IPS-18c (cell line): ENCODE data around the gene NUDCD3.

Experiments used
- H3K4me3 ChIP-seq: 2 replicates; pipeline ENCODE4 v1.7.0; 2013; ENCODE audit warnings: low read depth, mild to moderate bottlenecking, low read length, moderate library complexity; ENCODE audit not compliant: insufficient read depth
- H3K9me3 ChIP-seq: one replicate; pipeline ENCODE4 v1.6.1; 2013; ENCODE audit warnings: mild to moderate bottlenecking, low read length, moderate library complexity; ENCODE audit not compliant: control insufficient read depth, insufficient read depth

Gene NUDCD3

DNA sequence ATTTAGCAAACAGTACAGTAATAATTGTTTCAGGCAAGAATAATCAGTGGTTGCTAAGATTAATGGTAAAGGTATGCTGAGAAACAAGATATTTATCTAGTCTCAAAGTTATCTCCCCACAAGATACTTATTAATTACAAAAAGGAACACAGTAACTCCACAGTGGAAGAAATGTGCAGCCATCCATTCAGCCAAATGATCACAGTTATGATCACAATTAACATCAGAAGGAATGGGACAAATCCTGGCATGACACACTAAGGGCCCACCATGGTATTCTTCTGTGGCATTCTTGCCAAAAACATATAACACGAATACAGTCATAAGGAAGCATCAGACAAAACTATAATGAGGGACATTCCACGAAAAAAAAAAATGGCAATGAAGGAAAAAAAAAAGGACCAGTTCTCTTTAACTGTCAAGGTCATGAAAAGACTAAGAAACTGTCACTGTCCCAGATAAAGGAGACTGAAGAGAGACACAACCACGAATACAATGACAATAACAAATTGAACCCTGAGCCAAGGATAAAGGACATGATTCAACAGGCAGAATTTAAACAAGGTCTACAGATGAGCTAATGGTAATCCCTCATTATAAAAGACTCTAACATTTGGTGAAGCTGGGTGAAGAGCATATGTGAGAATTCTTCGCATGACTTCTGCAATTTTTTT, 20.9 kb downstream of the NUDCD3 start:
- Histone ChIP-seq H3K4me3 (no peak overlapping the region), H3K9me3 (no peaks in the 10 kb centered on the region)

DNA sequence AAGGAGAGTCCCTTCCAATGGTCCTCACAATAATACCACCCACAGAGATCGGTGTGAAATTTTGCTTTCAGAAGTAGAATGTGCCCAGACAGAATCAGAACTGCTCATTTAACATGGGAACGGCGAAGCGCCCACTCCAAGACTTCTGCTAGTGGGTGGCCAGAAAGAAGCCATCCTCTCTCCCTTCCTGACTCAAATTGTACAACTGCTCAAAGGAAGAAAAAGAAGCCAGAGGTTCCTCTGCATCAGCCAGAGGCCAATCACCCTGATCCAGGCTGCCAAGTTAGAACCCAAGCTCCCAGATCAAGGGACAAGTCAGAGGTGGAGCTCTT, 23.3 kb downstream of the NUDCD3 start:
- no peaks in the 10 kb centered on the region for H3K9me3 ChIP-seq
- H3K4me3 ChIP-seq, result no peak overlapping the region

DNA sequence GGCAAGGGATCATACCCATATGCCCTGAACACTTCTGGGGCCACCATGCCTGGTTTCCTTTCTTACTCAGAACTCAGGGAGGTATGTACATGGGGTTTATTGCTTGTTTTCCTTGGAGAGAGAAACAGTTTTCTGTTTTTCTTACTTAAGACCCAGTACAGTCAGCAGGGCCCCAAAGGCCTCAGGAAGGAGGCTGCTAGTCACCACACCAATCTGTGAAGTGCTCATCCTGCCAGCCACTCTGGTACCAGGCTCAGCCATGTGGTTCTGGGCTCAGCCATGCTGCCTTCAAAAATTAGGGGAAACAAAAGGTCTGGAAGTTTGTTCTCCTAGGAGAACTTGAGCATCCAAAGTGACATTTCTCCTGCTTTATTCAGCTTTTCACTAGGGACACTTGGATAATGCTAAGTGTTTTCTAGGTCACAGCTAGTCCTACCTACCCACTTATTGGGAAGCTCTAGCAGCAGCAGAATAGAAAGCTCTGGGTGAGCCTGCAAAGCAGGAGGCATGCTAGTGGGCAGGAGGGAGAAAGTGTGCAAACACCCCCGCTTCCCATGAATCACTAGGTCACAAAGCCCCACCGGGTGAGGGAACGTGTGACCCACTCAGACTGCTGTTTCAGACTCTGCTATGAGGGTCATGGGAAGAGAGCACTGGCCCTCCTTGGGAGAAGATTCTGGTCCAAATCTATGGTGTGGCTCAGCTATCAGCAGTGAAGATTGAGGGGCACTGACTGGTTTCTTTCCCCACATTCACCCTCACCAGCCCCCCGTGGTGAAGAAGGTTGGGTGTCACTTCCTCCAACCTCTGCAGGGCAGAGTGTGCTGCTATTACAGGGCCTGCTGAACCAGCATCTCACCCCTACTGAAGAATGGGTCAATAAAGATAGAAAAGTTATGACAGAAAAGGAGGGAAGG, 23.9 kb downstream of the NUDCD3 start:
- Histone ChIP-seq H3K4me3 (no peak overlapping the region), H3K9me3 (no peaks in the 10 kb centered on the region)

DNA sequence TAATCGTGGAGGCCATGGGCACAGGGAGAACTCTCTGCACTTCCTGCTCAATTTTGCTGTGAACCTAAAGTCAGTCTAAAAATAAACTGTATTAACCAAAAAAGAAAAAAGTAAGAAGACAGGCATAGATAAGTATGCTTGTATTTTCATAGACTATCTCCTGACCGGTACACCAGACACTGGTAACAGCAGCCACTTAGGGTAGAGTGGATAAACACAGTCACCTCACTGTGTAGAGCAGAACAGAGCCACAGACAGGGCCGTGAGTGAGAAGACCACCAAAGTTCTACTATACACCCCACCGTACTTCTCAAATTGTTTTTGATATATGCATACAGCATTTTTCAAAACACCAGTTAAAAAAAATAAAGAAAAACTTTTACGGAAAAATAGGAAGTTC, 25.0 kb downstream of the NUDCD3 start:
- no peaks in the 10 kb centered on the region for H3K9me3 ChIP-seq

DNA sequence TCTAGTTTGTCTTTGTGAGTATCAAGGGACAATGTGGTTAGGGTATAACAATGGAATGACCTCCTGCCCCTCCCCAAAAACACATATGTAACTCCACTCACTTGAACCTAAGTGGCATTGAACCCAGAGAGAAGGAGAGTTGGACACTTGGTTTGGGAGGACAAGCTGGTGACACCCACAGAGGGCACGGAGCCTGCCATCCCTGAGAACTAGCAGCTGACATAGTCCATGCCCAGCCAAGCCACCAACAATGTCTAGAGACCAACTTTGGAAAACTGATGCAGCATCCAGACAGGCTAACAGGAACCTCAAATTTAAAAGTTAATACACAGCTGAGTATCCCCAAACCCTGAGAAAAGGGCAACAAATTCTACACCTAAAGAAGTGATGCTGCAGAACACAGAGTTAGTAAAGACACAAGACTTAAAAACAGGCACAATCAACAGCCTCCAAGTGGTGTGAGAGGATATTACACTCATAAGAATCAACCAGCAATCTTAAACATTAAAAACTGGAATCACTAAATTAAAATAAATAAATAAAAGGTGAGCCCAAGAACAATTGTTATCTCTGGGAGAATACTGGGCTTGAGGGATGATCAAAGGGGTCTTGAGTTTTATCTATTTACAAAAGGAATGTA, 27.2 kb downstream of the NUDCD3 start:
- Histone ChIP-seq H3K4me3 (no peak overlapping the region), H3K9me3 (no peaks in the 10 kb centered on the region)

More for the DNA sequence above, 25.0 kb downstream of the NUDCD3 start:
- no peak overlapping the region for H3K4me3 ChIP-seq

DNA sequence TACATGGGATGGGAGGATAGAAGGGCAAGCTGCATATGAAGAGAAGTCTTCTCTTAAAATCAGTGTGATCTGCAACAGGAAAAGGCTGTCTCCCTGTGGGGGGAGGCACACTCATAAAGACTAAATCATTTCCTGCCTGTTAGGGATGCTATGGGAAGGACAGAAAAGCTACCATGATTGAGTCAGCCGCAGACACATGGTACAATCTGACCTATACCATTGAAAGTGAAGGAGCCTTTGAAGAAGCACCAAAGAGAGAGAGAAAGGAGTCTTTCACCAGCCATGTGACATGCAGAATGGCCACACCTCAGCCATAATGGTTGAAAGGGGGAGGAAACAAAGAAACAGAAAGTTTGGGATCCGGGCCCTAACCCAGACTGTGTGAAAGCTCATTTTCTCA, 29.1 kb downstream of the NUDCD3 start:
- no peak overlapping the region for H3K4me3 ChIP-seq
- no peaks in the 10 kb centered on the region for H3K9me3 ChIP-seq

DNA sequence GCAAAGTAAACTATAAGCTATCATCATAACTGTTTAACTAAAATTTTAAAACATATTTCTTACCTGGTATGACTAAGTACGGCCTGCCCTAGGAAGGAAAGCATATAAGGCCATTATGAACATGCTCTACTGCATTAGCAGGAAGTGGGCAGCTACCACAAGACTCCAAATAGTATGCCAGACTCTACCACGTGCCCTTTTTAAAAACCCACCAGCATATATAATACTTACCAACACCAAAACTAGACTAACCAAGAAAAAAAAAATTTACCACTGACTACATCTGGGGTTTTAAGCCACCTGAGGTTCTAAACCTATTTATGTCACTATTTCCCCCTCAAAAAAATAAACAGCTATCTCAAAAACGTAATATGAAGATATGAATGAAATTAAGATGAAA, 30.1 kb downstream of the NUDCD3 start:
- Histone ChIP-seq H3K4me3 (no peak overlapping the region), H3K9me3 (no peaks in the 10 kb centered on the region)

DNA sequence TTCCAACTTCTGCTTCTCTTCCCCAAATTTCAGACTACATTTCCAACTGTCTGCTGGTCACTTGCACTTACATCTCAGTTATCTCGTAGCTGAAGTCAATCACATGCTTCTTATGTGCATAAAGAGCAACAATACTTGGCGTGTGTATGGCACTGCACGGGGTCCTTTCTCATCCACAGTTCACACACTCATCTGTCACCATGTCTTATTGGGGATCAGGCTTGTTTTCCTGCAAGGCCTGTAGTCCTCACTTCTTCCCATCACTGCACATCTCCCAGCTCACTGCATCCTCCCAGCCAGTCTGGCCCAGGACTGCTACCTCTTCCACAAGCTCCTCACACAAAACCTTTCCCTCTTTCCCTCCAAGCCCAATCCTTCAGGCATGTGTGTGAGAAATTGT, 35.3 kb downstream of the NUDCD3 start:
- Histone ChIP-seq H3K4me3 (no peak overlapping the region), H3K9me3 (no peaks in the 10 kb centered on the region)

DNA sequence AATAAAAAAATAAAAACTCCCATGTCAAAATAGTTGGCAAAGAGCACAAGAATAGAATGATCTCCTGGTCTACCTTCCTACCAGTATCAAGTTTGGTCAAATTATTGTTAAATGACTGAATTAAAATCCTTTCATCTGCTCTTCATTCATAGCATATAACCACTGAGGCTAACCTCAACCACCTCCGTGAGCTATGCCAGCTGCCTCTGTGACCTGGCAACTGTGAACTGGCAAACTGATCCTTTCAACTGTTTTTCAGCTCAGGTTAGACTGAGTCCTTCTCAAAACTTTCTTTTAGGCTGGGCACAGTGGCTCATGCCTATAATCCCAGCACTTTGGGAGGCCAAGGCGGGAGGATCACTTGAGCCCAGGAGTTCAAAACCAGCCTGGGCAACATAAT, 36.1 kb downstream of the NUDCD3 start:
- no peak overlapping the region for H3K4me3 ChIP-seq
- no peaks in the 10 kb centered on the region for H3K9me3 ChIP-seq

DNA sequence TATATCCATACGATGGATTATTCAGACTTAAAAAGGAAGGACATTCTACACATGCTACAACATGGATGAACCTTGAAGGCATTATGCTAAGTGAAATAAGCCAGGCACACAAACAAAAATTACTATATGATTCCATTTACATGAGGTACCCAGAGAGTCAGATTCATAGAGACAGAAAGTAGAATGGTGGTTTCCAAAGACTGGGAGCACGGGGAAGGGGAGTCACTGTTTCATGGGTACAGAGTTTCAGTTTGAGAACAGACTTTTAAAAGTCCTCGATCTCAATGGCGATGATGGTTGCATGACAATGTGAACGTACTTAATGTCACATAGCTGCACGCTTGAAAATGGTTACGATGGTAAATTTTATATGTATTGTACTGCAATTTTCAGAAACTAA, 39.3 kb downstream of the NUDCD3 start:
- Histone ChIP-seq H3K9me3 (no peaks in the 10 kb centered on the region), H3K4me3 (no peak overlapping the region)

DNA sequence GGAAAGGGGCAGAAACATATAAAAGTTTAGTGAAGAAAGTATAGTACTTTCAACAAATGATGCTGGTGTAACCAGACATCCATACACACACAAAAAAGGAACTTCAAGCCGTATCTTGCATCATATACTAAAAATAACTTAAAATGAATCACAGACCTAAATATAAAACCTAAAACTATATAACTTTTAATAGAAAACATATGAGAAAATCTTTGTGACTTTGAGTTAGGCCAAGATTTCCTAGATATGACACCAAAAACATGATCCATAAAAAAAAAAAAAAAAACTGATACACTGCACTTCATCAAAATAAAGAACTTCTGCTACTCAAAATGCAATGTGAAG, 40.9 kb downstream of the NUDCD3 start:
- no peak overlapping the region for H3K4me3 ChIP-seq
- no peaks in the 10 kb centered on the region for H3K9me3 ChIP-seq

DNA sequence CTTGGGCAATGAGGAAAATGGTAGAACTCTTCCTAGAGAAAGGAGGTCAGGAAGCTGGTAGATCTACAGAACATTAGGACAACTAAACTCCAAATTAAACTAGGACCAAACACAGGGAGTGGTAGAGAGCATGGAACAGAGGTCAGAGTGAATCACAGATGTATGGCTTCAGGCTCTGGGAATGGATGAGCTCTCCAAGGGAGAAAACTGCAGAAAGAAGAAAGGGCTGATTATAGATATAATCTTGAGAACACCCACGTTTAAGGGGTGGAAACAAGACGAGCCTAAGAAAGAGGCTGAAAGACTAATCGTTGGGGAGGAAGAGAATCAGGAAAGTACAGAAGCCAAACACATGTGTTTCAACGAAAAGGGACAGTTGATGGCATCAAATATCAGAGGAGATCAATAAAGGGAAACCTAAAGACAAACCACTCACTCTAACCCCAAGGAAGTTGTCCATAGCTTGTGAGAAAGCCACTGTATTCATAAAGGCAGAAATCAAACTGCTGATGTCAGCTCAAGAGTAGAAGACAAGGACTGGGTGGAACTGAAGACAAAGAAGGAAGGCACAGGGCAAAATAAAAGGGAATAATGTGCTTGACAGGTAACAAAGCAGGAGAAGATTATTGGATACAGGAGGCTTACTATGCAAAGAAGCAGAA, 41.4 kb downstream of the NUDCD3 start:
- Histone ChIP-seq H3K4me3 (no peak overlapping the region), H3K9me3 (no peaks in the 10 kb centered on the region)

DNA sequence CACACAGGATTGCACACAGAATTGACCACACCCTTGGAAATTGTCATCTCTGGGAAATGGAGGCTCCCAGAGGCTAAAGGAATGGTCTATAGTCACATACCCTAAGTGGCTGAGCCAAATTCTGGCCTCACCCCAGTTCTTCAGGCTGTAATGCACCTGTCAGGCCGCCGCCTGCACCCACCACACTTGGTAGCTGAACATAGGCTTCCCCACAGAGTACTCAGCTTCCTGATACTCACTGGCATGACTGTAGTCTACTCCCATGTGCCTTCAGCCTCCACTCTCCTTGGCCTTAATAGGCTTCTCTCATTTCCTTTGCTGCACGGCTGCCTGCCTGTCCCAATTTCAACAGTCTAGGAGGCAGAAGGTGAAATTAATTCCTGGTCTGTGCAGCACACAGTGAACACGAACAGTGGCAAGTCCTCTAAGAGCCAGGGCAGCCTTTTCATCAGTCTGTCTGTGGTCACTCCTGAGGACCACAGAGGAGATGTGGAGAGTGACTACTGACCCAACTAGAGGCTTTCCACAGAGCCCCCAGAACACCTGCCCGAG, 42.5 kb downstream of the NUDCD3 start:
- Histone ChIP-seq H3K9me3 (no peaks in the 10 kb centered on the region), H3K4me3 (no peak overlapping the region)

DNA sequence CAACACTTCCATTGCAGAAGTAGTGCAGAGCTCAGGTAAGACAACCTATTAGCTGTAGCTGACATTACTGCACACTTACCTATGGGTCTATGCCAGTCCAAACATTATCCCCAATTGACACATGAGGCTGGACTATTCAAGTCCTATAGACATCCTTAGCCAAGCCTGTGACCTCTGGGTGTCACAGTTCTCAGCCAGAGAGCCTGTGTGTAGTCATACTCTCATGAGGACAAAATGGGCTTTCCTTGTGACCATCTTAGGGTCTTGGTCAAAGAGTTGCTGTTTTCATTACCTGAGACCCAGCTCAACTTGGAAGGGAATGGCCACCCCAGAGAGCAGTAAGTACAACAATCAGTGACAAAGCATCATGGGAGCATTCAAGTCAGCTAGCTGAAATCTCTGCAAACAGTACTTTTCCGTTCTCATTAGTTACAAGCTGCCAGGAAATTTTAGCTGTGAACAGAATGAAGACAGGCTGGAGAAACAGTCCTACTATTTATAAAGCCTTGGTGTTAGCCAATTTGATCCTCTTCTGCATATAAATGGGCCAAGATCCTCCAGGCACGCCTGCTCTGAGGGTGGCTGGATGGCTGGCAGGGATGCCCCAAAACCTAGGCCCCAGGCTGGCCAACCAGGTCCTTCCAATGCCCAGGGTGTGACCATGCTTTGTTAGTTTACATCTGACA, 44.3 kb downstream of the NUDCD3 start:
- Histone ChIP-seq H3K9me3 (no peaks in the 10 kb centered on the region), H3K4me3 (no peak overlapping the region)

DNA sequence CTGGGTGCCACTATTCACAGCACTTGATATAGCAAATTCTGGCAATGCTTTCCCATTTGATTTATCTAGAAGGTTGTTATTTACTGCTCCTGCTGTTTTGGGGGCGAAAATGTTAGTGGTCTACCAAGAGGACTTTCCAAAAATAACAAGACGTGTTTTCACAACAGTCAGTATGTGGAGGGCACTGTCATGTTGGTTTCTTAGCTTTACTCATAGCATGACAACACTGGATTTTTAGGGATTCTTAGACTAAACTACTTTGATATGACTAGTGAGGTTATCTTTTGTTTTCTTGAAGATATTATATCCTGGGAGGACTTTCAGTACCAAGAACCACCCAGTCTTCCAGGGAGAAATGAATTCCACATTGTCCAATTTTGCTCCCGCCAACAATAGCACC, 49.4 kb downstream of the NUDCD3 start:
- Histone ChIP-seq H3K9me3 (no peaks in the 10 kb centered on the region), H3K4me3 (no peak overlapping the region)

DNA sequence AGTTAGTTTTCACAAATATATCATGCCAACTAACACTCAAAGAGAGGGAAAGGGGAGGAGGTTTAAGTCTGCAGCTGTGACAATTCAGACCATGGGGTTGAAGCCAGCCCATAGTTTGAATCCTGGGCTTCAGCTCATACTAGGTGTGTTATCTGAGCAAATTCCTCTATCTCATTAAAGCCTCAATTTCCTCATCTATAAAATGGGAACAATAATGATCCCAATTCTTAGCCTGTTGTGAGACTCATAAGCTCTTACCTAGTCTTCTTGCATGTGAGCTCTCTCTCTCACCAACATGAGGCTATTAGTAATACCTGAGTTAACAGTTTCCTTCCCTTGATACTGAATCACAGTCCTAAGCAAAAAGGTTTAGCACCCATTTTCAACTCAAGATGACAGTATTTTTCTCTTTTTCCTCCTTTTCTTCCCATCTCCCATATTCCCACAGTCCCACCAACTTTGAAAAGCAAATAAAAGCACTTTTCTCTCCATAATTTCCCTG, 49.8 kb downstream of the NUDCD3 start:
- Histone ChIP-seq H3K9me3 (no peaks in the 10 kb centered on the region), H3K4me3 (no peak overlapping the region)

DNA sequence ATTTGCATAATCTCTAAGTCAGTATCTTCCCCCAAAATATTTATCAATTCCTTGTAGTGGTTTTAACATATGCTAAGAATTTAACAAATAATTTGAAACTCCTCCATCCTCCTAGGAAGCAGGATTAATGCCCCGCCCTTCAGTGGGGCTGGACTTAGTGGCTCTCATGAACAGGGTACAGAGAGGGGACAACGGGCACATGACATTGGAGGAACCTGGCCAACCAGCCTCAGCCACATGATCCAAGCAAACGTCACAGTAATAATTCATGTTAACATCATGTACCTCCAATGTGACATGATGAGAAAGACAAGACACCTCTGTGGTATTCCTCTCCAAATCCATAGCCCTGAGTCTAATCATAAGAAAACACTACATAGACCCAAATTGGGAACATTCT, 50.5 kb downstream of the NUDCD3 start:
- no peaks in the 10 kb centered on the region for H3K9me3 ChIP-seq
- no peak overlapping the region for H3K4me3 ChIP-seq
